GM19035 (cell line): Measurements from ENCODE around the gene DCTD.

Experiments
- ATAC-seq: cut with Tn5 transposase; IDR thresholded peaks from one replicate; pipeline ENCODE4 v1.9.1; 2021; ENCODE audit not compliant: unreplicated experiment

Gene DCTD

DNA sequence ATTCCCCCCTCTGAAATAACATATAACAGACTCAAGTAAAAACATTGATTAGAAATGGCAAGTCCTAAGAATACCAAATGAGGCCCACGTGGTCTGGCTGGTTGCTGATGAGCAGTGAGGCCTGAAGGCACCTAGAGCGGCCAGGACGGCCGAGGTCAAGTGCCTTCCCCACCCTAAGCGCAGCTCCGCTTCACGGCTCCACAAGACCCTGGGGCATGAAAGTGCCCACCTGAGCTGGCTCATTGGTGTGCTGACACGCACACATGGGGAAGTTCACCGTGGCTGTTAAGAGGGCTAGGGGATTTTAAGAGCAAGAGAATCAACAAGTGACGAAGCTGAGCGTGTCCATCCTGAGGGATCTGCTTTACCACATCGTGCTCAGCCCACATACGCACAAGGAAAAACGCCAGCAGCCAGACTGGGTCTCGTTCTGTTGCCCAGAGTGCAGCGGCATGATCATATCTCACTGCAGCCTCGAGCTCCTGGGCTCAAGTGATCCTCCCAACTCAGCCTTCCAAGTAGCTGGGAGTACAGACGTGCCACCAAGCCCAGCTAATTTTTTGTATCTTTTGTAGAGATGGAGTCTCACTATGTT, 22.4 kb downstream of the DCTD start:
- no peak for ATAC-seq

DNA sequence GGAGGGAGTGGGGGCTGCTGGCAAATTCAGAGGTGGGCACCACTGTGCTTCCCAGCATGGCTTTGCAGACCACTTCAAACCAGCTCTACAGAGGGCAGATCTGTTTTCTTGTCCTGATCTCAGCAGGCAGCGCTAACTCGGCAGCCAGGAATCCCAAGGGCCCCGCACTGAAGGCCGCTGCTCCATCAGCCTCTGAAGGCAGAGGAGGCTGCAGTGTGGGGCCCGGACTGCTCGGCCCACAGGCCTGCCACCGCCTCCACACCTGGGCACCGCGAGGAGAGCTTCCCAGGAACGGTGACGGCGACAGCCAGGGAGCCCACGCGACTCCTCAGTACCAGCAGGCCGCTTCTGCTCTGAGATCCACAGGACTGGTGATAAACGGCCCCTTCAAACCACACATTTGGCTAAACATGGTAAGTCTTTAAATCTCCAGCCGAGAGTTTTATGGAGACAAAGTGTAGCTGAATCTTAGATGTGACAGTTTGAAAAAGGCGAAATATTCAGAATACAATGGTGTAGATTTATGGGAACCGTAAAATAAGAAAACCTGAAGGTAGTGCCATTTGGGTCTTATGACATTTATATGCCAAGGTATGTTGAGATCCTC, 23.6 kb downstream of the DCTD start:
- ATAC-seq = no peak

DNA sequence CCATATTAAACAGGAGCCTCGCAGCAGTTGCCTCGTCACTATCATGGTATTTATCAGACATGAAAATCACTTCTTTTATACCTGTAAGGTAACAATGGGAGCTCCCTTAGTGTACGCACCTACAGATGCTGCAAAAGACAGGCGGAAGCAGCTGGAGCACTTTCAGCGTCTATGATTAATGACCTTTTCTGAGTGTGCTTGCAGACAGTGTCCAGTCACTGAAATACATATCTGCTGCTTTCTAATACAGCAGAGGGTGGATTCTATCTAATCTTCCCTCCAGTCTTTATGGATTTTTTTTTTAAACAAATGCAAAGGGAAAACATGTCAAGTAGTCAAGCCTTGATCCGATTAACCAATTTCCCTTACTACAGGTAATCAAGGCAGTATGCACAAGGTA, 24.1 kb downstream of the DCTD start:
- ATAC-seq = no peak

GRCh38 chr4:182890202-182890601, 27.0 kb downstream of the DCTD start:
- ATAC-seq = no peak

- no peak for ATAC-seq
These were observed 28.3 kb downstream of the DCTD start for GRCh38 chr4:182888891-182889290.

DNA sequence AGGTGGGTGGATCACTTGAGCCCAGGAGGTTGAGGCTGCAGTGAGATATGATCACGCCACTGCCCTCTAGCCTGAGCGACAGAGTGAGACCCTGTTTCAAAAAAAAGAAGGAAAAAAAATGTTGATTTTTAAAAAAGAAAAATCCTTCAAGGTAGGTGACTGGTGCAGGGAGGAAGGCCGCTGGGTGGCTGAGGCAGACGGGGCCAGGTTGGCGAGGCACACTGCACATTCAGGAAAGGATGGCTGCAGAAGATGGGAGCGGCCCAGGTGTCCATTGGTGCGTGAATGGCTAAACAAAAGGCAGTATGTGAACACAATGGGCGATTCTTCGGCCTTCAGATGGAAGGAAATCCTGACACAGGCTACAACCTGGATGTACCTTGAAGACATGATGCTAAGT, 30.4 kb downstream of the DCTD start:
- ATAC-seq = no peak

DNA sequence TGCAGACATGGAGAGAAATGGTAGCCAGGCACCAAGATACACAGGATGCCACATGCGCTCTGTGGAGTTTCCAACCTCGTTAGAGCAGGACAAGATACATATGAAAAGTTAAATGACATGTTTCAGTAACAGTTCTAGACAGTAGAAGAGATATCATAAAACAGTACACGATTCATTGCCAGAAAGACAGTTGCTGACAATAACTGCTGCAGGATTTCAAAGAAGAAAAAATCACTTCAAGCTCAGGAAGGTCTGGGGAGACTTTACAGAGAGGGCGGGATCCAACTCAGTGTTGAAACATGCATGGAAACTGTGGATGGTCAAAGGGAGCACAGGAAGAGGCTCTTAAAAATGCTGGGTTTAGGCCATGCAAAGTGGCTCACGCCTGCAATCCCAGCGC, 31.0 kb downstream of the DCTD start:
- ATAC-seq = no peak

- ATAC-seq = no peak
These were observed 31.5 kb downstream of the DCTD start for GRCh38 chr4:182885738-182886077.

DNA sequence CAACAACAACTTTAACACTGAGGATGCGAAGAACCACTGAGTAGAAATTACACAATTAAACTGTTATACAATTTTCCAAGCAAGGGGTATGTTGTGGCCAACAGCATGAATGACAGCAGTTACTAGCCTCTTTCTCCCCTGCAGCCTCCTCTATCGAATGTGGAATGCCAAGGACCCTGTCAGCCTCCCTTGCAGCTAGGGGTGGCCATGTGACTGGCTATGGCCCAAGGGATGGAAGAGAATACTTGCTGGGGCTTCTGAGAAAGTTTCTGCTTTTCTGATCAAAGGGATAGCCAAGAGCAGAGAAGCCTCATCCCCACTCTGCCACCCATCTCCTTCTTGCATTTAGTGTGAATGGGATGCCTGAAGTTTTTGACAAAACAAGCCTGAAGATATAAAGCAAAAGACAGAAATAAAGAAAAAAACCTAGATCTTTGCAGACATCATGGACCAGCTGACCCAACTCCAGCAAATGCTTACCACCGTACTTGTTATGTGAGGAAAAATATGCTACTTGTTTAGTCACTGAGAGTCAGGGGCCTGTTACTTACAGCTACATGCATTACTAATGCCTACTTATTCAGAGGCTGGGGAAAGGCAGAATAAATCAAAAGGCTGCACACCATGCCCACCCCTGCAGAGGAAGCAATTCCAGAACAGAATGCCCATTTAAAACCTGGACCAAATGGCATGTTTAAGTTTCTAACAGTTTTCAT, 32.0 kb downstream of the DCTD start:
- ATAC-seq = no peak

DNA sequence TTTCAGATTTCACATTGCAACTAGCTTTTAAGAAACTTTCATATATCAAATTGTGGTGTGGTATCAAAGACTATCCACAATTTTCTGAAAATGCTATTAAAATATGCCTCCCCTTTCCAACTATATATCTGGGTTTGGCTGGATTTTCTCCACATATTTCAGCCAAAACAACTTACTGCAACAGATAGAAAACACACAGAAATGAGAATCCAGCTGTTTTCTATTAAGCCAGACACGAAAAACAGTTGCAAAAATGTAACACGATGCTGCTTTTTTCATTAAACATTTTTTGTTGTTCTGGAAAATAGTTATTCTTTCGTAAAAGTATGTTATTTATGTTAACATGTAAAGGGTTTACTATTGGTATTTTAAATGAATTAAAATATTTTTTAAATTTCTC, 33.1 kb downstream of the DCTD start:
- no peak for ATAC-seq

DNA sequence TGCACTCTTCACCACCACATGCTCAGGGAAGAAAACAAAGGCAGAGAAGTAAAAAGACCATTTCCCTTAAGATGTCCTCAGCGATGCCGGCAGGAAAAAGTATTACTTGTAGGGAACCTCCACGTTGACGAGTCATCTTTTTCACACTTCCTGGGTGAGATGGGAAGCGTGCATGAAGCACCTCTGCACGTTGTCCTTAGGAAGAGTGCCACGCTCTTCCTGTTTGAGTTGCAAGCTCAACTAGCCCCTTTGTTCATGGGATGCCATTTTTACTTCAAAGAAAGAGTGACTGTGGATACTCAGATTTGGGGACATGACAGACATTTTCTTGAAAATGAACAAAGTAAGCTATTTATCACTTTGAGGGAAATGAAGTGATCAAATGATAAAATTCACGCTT, 33.8 kb downstream of the DCTD start:
- no peak for ATAC-seq

GRCh38 chr4:182881914-182882313, 35.3 kb downstream of the DCTD start:
- ATAC-seq = no peak

DNA sequence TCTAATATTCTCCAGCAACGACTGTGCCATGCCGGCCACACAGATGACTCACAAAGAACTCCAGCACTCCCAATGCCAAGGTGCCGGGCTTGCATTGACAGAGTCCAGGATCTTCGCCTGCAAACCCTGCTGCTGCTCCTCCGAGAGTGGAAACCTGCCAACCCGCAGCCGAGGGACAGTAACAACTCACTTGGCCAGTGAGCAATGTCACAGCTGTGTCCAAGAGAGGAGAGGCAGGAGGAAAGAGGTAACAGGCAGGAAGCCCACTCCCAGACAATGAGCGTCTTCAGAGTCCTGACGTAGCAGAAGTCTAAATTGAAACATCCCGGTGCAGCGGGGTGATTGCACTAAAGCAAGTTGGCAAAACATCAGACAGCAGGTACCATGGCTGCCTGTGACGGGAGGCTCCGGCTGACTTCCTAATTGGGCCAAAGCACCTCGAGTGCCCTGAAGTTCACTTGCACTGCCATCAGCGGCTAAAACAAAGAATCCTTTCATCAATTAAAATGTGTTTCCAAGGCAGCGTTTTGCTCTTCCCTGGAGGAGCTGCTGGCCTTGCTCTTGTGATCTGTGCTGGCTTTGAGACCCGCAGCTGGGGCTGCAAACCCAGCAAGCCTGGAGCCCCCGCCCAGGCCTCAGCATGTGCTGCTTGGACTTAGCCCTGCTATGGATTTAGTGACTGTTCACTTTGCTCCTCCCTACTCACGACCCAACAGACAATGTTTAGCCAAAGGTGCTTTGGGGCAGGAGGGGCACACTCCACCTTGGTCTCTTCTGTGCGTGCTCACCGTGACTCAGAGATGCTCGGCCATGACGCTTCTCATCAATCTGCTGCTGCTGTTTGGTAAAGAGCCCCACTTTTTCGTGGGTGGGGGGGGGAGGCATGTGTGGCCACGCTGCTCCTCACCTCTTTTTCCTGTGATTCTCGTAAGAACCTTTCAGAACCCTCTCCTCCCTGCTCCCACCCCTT, 36.5 kb downstream of the DCTD start:
- ATAC-seq = no peak

- ATAC-seq = no peak
These were observed 37.3 kb downstream of the DCTD start for GRCh38 chr4:182879913-182880312.

- ATAC-seq = no peak
These were observed 38.3 kb downstream of the DCTD start for GRCh38 chr4:182878633-182879495.

- ATAC-seq = no peak
These were observed 39.8 kb downstream of the DCTD start for GRCh38 chr4:182877326-182877883.

- no peak for ATAC-seq
These were observed 40.8 kb downstream of the DCTD start for GRCh38 chr4:182876427-182876826.

DNA sequence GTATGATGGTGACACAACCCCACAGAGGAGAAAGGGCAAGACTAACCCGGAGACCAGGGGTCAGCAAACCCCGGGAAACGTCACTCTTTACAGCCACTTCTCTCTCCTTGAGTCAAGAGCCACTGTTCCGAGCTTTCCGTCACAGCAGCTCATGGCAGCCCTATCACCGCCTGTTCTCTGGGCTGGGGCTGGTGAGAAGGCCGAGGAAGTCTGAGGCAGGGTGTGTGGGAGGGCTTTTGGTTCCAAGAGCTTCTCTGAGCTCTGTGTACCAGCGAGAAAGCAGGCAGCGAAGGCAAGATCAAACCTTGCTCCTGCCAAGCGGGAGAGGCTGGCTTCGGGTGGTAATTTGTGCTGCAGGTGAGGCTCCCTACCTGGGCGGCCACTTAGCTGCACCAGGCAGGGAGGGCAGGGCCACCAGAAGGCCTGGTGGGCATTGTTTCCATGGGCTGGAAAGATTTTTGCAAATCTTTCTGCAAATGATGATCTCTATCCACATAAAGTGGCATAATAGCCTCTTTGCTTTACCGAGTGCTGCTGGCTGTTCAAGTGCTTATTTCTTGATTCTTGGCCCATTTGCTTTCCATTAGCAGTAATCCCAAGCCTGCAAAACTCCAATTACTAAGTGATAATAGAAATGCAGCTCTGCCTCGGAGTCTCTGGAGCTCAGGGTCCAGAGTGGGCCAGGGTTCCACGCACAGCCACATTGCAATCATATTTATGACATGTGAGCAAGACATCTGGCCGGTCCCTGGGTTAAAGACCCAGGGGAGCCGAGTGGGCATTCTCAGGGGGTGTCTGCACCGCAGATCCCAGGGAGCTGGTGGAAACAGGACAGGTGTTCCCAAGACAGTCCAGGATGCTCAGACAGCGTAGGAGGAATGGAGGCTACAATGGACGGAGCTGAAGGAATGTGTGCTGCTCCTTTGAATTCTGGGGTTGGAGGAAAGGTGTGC, 41.5 kb downstream of the DCTD start:
- ATAC-seq = no peak

- no peak for ATAC-seq
These were observed 42.3 kb downstream of the DCTD start for GRCh38 chr4:182874797-182875345.
